SU-DHL-6 (cell line): ENCODE results near the gene G3BP1.

Experiments
- H2AFZ ChIP-seq: fragments of 200-600 bp; sonication (generic); 2 replicates; pipeline ENCODE4 v1.6.1; 2014; ENCODE audit warnings: low read depth, mild to moderate bottlenecking, moderate library complexity, mixed read lengths, antibody characterized with exemption, low read length; ENCODE audit not compliant: severe bottlenecking
- H3F3A ChIP-seq: fragments of 200-600 bp; shearing (Covaris generic); 2 replicates; pipeline ENCODE4 v1.6.0; 2016; ENCODE audit warnings: antibody characterized with exemption, mild to moderate bottlenecking; ENCODE audit not compliant: insufficient read depth
- H3K27ac ChIP-seq: fragments of 200-600 bp; sonication (generic); 2 replicates; pipeline ENCODE4 v1.5.1; 2016; ENCODE audit warnings: low read depth, mild to moderate bottlenecking, low read length, moderate library complexity, mixed read lengths
- H3K27me3 ChIP-seq: fragments of 200-600 bp; sonication (generic), shearing (Covaris generic); 2 replicates; pipeline ENCODE4 v1.6.0; 2014; ENCODE audit warnings: mild to moderate bottlenecking, low read length
- H3K36me3 ChIP-seq: fragments of 200-600 bp; sonication (generic); 2 replicates; pipeline ENCODE4 v1.6.1; 2014; ENCODE audit warnings: mild to moderate bottlenecking, low read length, mixed read lengths
- H3K4me2 ChIP-seq: fragments of 300-600, 200-600 bp; shearing (Covaris generic), sonication (generic); 2 replicates; pipeline ENCODE4 v1.6.0; 2014; ENCODE audit warnings: low read length, low read depth, mild to moderate bottlenecking; ENCODE audit not compliant: poor library complexity, severe bottlenecking
- H3K4me3 ChIP-seq: fragments of 200-600 bp; sonication (generic); 2 replicates; pipeline ENCODE4 v1.5.1; 2014; ENCODE audit warnings: antibody characterized with exemption, low read length, mild to moderate bottlenecking, mixed read lengths; ENCODE audit not compliant: insufficient read depth, poor library complexity, severe bottlenecking
- H3K79me2 ChIP-seq: fragments of 200-600 bp; sonication (generic); 2 replicates; pipeline ENCODE4 v1.6.1; 2014; ENCODE audit warnings: mild to moderate bottlenecking, low read length, moderate library complexity; ENCODE audit not compliant: insufficient read depth
- H3K9ac ChIP-seq: fragments of 200-600 bp; sonication (generic); 2 replicates; pipeline ENCODE4 v1.7.0; 2014; ENCODE audit warnings: mild to moderate bottlenecking, low read length
- H3K9me2 ChIP-seq: fragments of 200-600 bp; sonication (generic); replicated peaks from 2 replicates; pipeline ENCODE4 v1.6.1; 2014; ENCODE audit warnings: low read length; ENCODE audit not compliant: insufficient read depth
- H3K9me3 ChIP-seq: fragments of 200-600 bp; sonication (generic); 2 replicates; pipeline ENCODE4 v1.6.1; 2014; ENCODE audit warnings: low read length, mixed read lengths; ENCODE audit not compliant: insufficient read depth
- H4K20me1 ChIP-seq: fragments of 200-600 bp; sonication (generic); 2 replicates; pipeline ENCODE4 v1.6.1; 2014; ENCODE audit warnings: low read depth, mild to moderate bottlenecking, antibody characterized with exemption, low read length, moderate library complexity, mixed read lengths
- EZH2phosphoT487 ChIP-seq: fragments of 200-600 bp; sonication (generic), shearing (Covaris generic); conservative IDR thresholded peaks from 2 replicates; pipeline ENCODE4 v1.6.1; 2018; ENCODE audit warnings: mild to moderate bottlenecking, antibody characterized with exemption, low read length, moderate library complexity, mixed read lengths
- TF ChIP-seq, protein P1 (sequence below): fragments of 200-600 bp; sonication (generic); IDR thresholded peaks from one replicate; pipeline ENCODE4 v1.5.1; 2017; ENCODE audit warnings: antibody characterized with exemption, mild to moderate bottlenecking, low read length, moderate library complexity; ENCODE audit not compliant: insufficient read depth, poor library complexity, severe bottlenecking

The G3BP1 gene

GRCh38 chr5:151735646-151736045, 36.1 kb upstream of the G3BP1 start:
- Histone ChIP-seq H4K20me1 (no peaks in the 10 kb centered on the region), H2AFZ (no peak overlapping the region), H3F3A (no peaks in the 10 kb centered on the region), H3K9me3 (no peaks in the 10 kb centered on the region), H3K27me3 (no peaks in the 10 kb centered on the region), H3K9ac (no peak overlapping the region), H3K4me2 (no peak overlapping the region), H3K36me3 (no peaks in the 10 kb centered on the region), H3K9me2 (no peaks in the 10 kb centered on the region), H3K27ac (no peak overlapping the region), H3K4me3 (no peak overlapping the region), H3K79me2 (no peaks in the 10 kb centered on the region)
- TF ChIP-seq, protein P1, sequence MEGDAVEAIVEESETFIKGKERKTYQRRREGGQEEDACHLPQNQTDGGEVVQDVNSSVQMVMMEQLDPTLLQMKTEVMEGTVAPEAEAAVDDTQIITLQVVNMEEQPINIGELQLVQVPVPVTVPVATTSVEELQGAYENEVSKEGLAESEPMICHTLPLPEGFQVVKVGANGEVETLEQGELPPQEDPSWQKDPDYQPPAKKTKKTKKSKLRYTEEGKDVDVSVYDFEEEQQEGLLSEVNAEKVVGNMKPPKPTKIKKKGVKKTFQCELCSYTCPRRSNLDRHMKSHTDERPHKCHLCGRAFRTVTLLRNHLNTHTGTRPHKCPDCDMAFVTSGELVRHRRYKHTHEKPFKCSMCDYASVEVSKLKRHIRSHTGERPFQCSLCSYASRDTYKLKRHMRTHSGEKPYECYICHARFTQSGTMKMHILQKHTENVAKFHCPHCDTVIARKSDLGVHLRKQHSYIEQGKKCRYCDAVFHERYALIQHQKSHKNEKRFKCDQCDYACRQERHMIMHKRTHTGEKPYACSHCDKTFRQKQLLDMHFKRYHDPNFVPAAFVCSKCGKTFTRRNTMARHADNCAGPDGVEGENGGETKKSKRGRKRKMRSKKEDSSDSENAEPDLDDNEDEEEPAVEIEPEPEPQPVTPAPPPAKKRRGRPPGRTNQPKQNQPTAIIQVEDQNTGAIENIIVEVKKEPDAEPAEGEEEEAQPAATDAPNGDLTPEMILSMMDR, result no peak
- TF ChIP-seq EZH2phosphoT487, result no peak

DNA sequence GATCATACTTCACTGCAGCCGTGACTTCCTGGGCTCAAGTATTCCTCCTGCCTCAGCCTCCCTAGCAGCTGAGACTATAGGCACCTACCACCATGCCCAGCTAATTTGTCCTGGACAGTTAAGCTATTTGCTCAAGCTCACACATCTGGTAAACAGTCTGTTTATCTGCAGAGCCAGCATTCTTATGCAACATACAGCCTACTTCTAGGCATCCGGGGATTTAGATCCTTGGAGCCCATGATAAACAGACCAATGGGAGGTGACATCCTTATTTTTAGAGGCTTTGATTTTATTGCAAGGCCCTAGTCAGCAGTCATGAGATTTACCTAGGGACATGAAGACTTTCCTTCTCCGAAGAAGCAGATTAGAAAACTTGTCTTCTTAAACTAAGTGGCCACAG, 34.3 kb upstream of the G3BP1 start:
- no peak overlapping the region for H3K27ac ChIP-seq
- no peaks in the 10 kb centered on the region for H3K36me3 ChIP-seq
- H2AFZ ChIP-seq, result no peak overlapping the region
- H3K9me2 ChIP-seq, result no peaks in the 10 kb centered on the region
- no peaks in the 10 kb centered on the region for H4K20me1 ChIP-seq
- no peak for TF ChIP-seq EZH2phosphoT487
- TF ChIP-seq, protein P1, result no peak
- H3K4me3 ChIP-seq, result no peak overlapping the region
- H3K4me2 ChIP-seq, result no peak overlapping the region
- no peaks in the 10 kb centered on the region for H3K79me2 ChIP-seq
- no peaks in the 10 kb centered on the region for H3K27me3 ChIP-seq
- no peak overlapping the region for H3K9ac ChIP-seq
- H3F3A ChIP-seq, result no peaks in the 10 kb centered on the region
- H3K9me3 ChIP-seq, result no peaks in the 10 kb centered on the region

- H3K9ac ChIP-seq, result no peak overlapping the region
- no peak overlapping the region for H2AFZ ChIP-seq
- TF ChIP-seq EZH2phosphoT487, result no peak
- TF ChIP-seq, protein P1, result no peak
- H3K36me3 ChIP-seq, result no peaks in the 10 kb centered on the region
- no peak overlapping the region for H3K4me3 ChIP-seq
- H3K79me2 ChIP-seq, result no peaks in the 10 kb centered on the region
- H3K27me3 ChIP-seq, result no peaks in the 10 kb centered on the region
- no peak overlapping the region for H3K27ac ChIP-seq
- H3K9me3 ChIP-seq, result no peaks in the 10 kb centered on the region
- no peaks in the 10 kb centered on the region for H3F3A ChIP-seq
- H3K9me2 ChIP-seq, result no peaks in the 10 kb centered on the region
- no peak overlapping the region for H3K4me2 ChIP-seq
- H4K20me1 ChIP-seq, result no peaks in the 10 kb centered on the region
These were observed 33.5 kb upstream of the G3BP1 start for GRCh38 chr5:151738125-151738848.
